GM21515 (cell line): ENCODE results near the gene DUS2.

ENCODE experiments used
- ATAC-seq: cut with Tn5 transposase; IDR thresholded peaks from one replicate; pipeline ENCODE4 v1.9.1; 2021; ENCODE audit not compliant: unreplicated experiment

Gene DUS2

DNA sequence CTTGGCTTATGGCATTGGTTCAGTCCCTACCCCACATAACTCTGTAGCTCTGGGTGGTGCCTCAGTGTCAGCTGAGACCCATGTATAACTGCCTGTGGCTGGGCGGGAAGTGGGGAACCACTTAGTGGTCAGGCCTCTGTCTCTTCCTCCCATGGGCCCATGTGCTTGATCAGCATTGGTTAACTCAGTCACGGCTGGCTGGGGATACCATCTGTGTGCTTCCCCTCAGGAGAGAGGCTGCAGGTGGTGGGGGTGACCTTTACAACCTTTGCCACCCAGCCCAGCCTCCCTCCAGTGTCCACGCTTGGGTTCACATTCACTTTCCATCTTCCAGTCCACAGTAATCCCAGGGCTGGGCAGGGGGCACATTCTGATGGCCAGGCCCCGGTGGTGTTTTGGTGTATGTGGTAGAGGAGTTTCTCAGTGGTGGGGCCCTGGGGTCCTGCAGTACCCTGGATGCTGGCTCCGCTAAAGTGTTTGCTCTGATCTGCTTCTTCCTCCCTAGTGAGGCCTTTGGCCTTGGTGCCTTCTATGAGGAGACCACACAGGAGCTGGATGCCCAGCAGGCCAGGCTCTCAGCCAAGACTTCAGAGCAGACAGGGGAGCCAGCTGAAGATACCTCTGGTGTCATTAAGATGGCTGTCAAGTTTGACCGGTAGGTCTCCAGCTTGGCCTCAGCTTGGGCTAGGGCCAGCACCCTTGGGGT lies 51.9 kb downstream of the DUS2 start:
- ATAC-seq: peak; percentile 51

DNA sequence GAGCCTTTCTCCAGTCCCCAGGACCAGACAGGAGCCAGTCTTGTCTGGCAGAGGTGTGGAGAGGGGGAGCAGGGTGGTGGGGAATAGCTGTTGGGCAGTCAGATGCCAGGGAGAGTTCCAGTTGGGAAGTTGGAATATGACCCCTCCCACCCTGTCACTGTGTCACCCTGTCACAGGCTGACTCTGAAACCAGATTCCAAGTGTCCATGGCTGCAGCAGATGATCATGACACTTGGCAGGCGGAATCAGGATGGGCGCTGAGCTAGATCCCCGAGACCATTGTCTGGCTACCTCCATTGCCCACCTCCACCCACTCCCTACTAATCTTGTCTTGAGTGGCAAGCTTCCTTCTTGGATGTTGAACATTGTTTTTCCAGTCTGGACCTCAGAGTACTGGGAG lies 52.9 kb downstream of the DUS2 start:
- ATAC-seq: no peak

- ATAC-seq: no peak
Observed at GRCh38 chr16:68076560-68076959, 53.5 kb downstream of the DUS2 start.

DNA sequence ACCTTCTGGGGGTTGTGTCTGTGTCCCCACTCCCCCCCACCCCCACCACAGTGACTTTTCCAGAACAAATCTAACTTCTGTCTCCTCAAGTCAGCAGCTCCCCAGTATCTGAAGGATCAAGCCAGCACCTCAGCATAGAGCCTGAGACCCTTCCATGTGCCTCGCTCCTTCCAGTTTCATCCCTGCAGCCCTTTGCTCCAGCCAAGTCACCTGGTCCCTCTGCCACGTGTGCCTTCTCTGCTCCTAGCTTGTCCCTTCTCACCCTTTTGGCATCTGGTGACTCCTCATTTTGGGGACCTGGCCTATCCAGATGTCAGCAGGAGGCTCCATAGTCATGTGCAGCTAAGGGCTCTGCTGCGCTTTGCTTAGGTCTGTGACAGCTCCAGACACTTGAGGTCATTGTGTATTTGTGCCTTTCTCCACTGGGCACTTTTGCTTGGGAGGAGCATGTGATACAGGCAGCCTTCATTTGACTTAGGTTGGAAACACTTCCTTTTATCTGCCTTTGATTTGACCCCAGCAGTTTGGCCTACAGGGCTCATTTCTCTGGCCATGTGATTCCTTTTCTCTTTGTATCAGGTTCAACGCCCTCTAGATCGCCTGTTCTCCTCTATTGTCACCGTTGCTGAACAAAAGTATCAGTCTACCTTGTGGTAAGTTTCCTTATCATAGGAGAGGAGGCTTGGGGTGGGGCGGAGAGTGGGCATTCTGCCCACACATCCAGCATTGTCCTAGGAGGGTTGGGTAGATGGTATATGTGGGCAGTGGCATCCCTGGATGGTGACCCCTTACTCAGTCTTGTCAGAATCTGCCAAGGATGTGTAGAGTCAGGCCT lies 55.0 kb downstream of the DUS2 start:
- ATAC-seq: no peak

GRCh38 chr16:68078701-68079375 lies 55.8 kb downstream of the DUS2 start:
- no peak for ATAC-seq

- ATAC-seq: no peak
Observed at GRCh38 chr16:68079376-68079625, 56.2 kb downstream of the DUS2 start.

DNA sequence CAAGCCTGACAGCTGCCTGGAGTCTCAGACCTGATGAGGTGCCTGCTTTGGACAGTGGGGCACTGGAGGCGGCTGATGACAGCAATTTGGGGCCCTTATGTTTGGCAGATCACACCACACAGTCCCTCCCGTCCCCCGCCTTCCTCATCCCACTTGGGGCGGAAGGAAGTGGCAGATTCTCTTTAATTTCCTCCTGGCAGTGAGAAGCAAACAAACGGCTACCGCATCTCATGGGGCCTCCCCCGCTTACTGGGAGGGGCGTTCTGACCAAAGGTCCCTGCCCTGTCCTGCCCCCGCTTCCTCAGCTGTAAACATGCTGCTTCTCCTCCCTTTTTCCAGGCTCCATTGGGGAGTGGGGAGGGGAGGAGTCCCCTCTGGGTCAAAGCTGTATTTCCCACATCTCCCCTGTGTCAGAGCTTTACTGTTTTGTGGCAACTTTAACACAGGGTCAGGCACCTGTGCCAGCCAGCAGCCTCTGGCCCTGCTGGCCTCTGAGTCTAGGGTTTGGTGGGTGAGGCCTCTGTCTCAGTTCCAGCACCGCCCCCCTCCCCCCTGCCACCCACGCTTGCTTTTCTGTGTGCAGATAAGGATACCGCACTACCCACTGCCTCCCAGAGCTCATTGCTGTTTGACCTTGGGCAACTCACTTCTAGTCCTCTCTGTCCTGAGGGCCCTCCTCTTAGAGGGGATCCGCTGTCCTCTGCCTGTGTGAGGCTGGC lies 56.7 kb downstream of the DUS2 start:
- no peak for ATAC-seq

- ATAC-seq: no peak
Observed at GRCh38 chr16:68081861-68082628, 59.0 kb downstream of the DUS2 start.

GRCh38 chr16:68082629-68083238 lies 59.6 kb downstream of the DUS2 start:
- no peak for ATAC-seq

DNA sequence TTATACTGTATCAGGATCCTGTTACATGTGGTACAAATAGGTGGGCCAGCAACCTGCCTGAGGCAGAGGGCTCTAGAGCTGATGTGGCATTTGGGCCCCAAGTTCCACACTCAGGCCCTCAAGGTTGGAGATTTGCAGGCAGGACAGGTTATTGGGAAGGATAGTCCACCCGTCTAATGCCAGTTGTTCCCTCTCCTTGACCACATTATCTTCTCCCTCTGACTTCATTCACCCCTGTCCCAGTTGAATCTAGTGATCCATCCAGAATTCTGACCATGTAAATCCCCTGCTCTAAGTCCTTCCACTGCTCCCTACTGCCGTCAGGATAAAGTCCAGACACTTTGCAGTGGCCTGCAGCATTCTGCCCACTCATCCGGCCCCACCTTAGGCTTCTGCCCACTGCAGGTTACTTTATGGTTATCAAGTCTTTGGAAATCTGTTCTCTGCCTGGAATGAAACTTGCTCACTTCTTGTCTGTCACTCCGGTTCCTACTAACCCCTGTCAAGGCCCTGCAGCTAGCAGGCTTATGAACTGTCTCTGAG lies 60.2 kb downstream of the DUS2 start:
- no peak for ATAC-seq

- no peak for ATAC-seq
Observed at GRCh38 chr16:68083861-68084503, 60.9 kb downstream of the DUS2 start.

DNA sequence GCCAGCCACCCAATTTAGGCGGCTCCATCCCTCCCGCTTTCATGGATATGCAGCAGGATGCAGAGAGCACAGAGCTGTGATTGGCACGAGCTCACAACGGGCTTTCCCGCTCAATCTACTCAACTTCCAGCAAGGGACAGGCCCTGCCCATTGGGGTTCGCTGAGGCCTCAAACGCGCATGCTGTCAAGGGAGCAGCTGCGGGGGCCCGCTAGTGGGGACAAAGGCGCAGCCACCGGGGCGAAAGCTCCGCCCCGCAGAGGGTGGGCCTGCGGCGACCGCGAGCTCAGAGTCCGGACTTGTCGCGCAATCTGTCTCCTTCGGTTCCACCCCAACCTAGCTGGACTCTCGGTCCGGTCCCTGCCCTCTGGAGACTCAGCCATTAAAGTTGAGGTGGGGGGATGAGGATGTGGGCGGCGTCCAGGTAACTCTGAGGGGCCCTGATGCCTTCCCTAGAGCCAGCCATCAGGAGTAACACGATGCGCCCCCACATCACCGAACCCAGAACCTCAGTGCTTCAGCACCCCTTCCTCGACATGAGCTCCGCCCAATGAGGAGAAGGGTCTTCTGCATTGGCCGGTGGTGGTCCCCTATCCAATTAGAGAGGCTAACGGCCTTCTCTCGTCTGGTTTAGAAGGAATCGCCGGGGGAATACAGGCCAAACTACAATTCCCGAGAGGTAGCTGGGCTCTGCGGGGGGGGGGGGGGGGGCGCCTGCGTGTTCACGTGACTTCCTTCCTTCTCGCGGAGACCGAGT lies 61.6 kb downstream of the DUS2 start:
- ATAC-seq: peak; percentile 63

- peak; percentile 50 for ATAC-seq
Observed at GRCh38 chr16:68085259-68086071, 62.4 kb downstream of the DUS2 start, which contains the start of gene NFATC3. Gene NFATC3 (plus strand): TSS chr16:68085370. CDS start chr16:68085682, 312 bp downstream.

DNA sequence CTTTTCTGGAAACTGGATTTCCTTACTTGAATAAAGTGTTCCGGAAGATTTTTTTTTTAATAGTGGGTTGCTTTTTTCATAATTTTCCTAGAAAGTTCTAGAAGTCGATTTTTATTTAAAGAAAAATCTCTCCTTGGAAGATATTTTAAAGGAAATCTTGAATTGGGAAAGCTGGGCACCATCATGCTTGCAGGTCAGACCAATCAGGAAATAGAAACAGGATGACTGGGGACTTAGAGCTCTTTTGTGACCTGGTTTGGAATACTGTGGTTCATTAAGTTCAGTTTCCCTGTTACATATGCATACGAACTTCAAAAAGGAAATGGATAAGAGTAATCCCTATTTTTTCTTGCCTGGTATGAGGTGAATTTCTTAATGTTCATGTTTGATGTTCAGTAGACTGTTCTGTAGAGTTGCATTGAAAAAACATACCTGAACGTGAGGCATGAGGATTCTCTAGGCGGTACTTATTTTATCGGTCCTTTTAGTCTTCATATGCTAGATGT lies 63.3 kb downstream of the DUS2 start:
- no peak for ATAC-seq

DNA sequence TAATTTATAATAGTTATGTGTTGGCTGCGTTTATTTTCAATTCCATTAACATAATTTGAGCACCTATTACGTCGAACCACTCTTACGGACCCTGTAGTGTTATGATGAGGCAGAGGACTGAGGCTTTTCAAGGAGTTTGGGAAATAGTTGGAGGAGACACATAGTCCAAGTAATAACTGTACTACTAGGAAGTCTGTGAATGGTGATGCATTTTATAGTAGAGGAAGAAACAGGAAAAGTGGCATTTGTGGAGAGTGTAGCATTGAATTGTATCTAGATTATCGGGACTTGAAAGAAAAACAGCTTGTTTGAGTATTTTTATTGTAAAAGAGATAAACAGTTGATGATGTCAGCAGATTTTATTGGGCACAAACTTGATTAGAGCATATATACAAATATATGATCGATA lies 63.8 kb downstream of the DUS2 start:
- ATAC-seq: no peak

GRCh38 chr16:68087688-68088087 lies 64.6 kb downstream of the DUS2 start:
- no peak for ATAC-seq

DNA sequence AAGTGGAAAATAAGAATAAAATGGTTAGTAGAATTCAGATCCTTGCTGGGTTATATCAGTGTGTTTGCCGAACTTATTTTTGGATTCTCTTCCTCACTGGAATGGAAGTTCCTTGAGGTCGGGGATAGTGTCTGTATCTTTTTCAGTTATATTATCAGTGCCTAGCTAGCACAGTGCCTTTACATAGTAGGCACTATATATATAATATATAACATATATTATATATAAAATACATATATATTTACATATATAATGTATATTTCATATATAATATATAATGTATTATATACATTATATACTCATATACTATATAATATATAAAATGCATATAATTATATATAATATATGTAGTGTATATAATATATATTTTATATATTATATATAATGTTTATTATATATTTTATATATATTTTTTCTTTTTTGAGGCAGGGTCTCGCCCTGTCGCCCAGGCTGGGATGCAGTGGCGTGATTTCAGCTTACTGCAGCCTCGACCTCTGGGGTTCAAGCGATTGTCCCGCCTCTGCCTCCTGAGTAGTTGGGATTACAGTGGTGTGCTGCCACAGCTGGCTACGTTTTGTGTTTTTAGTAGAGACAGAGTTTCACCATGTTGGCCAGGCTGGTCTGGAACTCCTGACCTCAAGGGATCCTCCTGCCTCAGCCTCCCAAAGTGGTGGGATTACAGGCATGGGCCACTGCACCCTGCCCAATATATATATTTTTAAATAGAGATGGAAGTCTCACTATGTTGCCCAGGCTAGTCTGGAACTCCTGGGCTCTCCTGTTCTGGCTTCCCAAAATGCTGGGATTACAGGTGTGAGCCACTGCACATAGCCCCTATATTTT lies 65.3 kb downstream of the DUS2 start:
- ATAC-seq: no peak
